Measurements from ENCODE around the gene REXO1.

GRCh38 chr19:1829958-1830357 lies 18.3 kb downstream of the REXO1 start:
- TF ChIP-seq CTCF (IDR thresholded peaks at IDR 0.05; ENCODE audit: borderline replicate concordance, extremely low read depth, low read length, poor library complexity, severe bottlenecking) (no peak), EZH2 (IDR thresholded peaks at IDR 0.05; ENCODE audit: borderline replicate concordance, low read depth, low read length, severe bottlenecking) (no peak)
